Thoracic aorta (tissue), 2 donors: ENCODE measurements around the gene NAA35. TPM values are rescaled to one million over a fixed set of nuclear protein-coding genes. Genes with fewer than 3 reads are reported as not detected.

Experiments used
- ATAC-seq: fragments of 150-250 bp; one replicate; pipeline ENCODE4 v1.8.0; 2017; ENCODE audit warnings: low read depth; ENCODE audit not compliant: insufficient number of reproducible peaks, low FRiP score
- DNase-seq: peaks from one replicate; pipeline ENCODE4 v3.0.0-alpha.2; 2020; ENCODE audit warnings: low spot score
- H3K27ac ChIP-seq, 2 donors: fragments of 200-600 bp; sonication (generic); 1 replicate in 1 of 2; 2 replicates in 1 of 2; pipeline ENCODE4 v1.5.1; 2016; ENCODE audit warnings: mild to moderate bottlenecking in 2 of 2, moderate library complexity in 2 of 2
- H3K27me3 ChIP-seq: fragments of 200-600 bp; sonication (generic); replicated peaks from 2 replicates; pipeline ENCODE4 v1.6.0; 2016; ENCODE audit warnings: mild to moderate bottlenecking; ENCODE audit not compliant: insufficient read depth
- H3K36me3 ChIP-seq: fragments of 200-600 bp; sonication (generic); one replicate; pipeline ENCODE4 v1.5.1; 2016
- H3K4me1 ChIP-seq, 2 donors: fragments of 200-600 bp; sonication (generic); 1 replicate in 1 of 2; 2 replicates in 1 of 2; pipeline versions ENCODE4 v1.5.1 to v1.6.0; 2016; ENCODE audit warnings: low read depth in 2 of 2, mild to moderate bottlenecking in 1 of 2; ENCODE audit not compliant: control insufficient read depth in 1 of 2
- H3K4me3 ChIP-seq: fragments of 200-600 bp; sonication (generic); 2 replicates; pipeline ENCODE4 v1.5.1; 2016; ENCODE audit warnings: mild to moderate bottlenecking
- H3K9me3 ChIP-seq: fragments of 200-600 bp; sonication (generic); 2 replicates; pipeline ENCODE4 v1.5.1; 2016
- CTCF ChIP-seq: fragments of 200-600 bp; sonication (generic); IDR thresholded peaks from one replicate; pipeline ENCODE4 v1.5.1; 2019; ENCODE audit warnings: antibody characterized with exemption
- total RNA-seq, 2 donors: library from RNA; depleted of rRNA; stranded (reverse); fragments of >200 nt; gene quantifications; one replicate each; pipeline versions ENCODE4 v1.1.0 to v1.2.3, GENCODE V29; 2016

NAA35 gene
- total RNA-seq, 2 donors from 2014 or later = 14.3 to 14.8 TPM

DNA sequence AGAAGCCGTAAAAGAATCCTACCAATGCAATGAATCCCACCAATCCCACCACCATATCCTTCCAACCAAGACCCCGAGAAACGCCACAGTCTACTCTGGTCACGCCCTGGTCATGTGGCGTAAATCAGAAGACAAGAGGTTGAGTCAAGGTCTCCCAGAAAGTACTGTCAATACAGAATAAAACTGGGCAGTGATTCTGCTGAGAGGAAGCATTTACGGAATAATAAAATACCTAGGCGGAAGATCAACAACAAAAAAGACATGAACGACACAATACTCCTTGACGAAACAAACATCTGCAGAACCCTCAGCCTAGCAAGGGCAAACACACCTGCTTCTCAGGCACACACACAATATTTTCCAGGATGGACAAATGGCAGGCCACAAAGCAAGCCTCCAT, 95.6 kb downstream of the NAA35 start:
- H3K9me3 ChIP-seq = no peaks in the 10 kb centered on the region
- no peak for TF ChIP-seq CTCF
- no peaks in the 10 kb centered on the region for H3K27me3 ChIP-seq
- no peak overlapping the region for H3K27ac ChIP-seq
- H3K4me3 ChIP-seq = no peak overlapping the region
- ATAC-seq = no peak
- H3K36me3 ChIP-seq = no peaks in the 10 kb centered on the region
- no peaks in the 10 kb centered on the region for H3K4me1 ChIP-seq
- DNase-seq = no peak

- ATAC-seq (no peak), DNase-seq (no peak)
These were observed 99.3 kb downstream of the NAA35 start for GRCh38 chr9:86039991-86040860.

GRCh38 chr9:86040861-86041155, 99.9 kb downstream of the NAA35 start:
- no peak for TF ChIP-seq CTCF
- Histone ChIP-seq H3K36me3 (no peaks in the 10 kb centered on the region), H3K4me3 (no peak overlapping the region), H3K27me3 (no peaks in the 10 kb centered on the region), H3K27ac (no peak overlapping the region), H3K4me1 (no peaks in the 10 kb centered on the region), H3K9me3 (no peaks in the 10 kb centered on the region)
- ATAC-seq = no peak
- DNase-seq = no peak

More at GRCh38 chr9:86039991-86040860, 99.3 kb downstream of the NAA35 start:
- Histone ChIP-seq H3K4me3 (no peak overlapping the region), H3K9me3 (no peaks in the 10 kb centered on the region), H3K4me1 (no peaks in the 10 kb centered on the region), H3K27ac (no peak overlapping the region), H3K27me3 (no peaks in the 10 kb centered on the region), H3K36me3 (no peaks in the 10 kb centered on the region)
- no peak for TF ChIP-seq CTCF

DNA sequence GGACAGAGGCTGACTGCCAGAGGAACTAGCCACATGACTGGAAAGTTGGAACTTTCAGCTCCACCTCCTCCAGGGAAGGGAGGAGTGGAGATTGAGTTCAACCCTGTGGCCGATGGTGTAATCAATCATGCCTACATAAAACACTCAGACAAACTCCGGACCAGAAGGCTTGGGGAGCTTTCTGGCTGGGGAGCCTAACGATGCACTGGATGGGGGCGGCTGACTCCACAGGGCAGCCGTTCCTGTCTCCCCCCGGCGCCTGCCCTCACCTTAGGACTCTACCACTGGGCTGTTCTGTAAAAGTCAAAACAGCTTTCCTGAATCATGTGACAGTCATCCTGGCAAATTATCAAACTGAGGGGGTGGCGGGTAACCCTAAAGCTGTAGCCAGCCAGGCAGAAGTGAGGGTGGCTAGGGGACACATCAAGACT, 100.4 kb downstream of the NAA35 start:
- no peak for TF ChIP-seq CTCF
- Histone ChIP-seq H3K4me3 (no peak overlapping the region), H3K27ac (no peak overlapping the region), H3K4me1 (no peaks in the 10 kb centered on the region), H3K9me3 (no peaks in the 10 kb centered on the region), H3K36me3 (no peaks in the 10 kb centered on the region), H3K27me3 (no peaks in the 10 kb centered on the region)
- ATAC-seq (no peak), DNase-seq (no peak)

DNA sequence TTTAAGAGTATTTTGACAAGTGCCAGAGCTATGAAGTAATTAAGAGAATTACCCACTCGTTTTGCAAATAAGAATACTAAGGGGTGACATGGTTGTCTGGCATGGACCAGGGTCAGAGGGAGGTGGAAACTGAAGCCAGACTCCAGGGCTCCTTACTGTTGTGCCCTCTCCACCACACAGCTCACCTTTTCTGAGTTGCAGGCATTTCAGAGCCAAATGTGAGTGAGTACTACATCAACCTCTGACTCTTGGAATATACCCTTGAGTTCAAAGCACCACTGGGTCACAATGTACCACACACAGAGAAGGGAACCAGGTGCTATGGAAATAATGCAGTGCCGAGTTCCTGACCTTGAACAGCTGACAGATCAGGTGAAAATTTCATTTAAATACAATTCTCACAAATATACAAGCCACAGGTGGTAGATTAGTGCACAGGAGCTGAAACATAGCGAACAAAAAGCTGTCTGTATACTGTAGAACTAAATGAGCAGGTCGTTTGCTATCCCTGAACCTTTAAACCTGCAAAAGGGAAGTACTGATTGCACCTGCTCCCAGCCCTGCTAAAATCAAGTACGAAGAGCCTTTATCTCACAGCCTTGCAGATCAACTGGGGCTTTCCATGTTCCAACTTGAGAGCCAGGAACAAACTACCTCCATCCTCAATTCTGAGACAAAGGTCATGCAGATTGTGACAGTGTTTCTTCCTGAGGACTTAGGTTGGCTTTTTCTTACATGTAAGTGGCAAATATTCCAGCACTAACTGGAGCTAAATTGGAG, 101.4 kb downstream of the NAA35 start:
- no peak for TF ChIP-seq CTCF
- H3K27ac ChIP-seq = no peak overlapping the region
- no peaks in the 10 kb centered on the region for H3K36me3 ChIP-seq
- H3K27me3 ChIP-seq = no peaks in the 10 kb centered on the region
- ATAC-seq = no peak
- H3K4me1 ChIP-seq = no peaks in the 10 kb centered on the region
- H3K9me3 ChIP-seq = no peaks in the 10 kb centered on the region
- no peak overlapping the region for H3K4me3 ChIP-seq
- DNase-seq = no peak
